HG03342 (cell line): ENCODE results near the gene CFAP52.
"Not testable (repeated sequence)": the region's sequence is repeated elsewhere in the genome, so short reads cannot be mapped to it uniquely, and the experiment has no call there.

ENCODE experiments used
- ATAC-seq: cut with Tn5 transposase; IDR thresholded peaks from one replicate; pipeline ENCODE4 v1.9.1; 2021; ENCODE audit warnings: mild to moderate bottlenecking, moderate library complexity; ENCODE audit not compliant: unreplicated experiment

CFAP52 gene

DNA sequence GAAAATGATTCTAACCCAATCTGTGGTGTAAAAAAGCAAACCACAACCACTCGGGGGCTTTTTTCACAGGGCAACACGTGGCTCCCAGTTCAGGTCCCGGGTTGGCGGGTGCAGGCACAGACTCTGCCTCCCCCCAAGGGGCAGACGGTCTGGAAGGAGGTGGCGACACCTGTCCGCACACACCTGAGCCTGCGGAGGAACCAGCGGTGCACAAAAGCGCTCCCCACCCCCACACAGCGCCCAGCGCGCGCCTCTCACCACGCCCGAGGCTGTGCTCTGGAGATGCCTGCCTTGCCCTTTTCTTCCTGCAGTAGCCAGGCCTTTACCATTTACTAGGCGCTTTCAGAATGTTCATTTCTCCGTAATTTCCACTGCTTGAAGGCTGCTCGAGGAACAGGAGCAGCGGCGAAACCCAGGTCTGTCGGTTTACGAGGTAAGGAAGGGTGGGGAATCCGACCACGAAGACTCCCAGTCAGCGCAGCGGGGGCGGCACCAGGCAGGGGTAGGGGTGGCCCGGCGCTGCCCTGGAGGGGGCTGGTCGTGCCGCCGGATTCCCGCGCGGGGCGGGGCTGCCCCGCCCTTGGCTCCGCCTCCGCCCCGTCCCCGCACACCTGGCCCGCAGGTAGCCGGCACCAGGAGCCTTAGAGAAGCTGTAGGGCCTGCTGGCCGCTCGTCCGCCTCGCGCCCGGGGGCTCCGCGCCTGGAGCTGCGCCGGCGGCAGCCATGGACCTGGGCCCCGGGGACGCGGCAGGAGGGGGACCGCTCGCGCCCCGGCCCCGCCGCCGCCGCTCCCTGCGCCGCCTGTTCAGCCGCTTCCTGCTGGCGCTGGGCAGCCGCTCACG is 68.7 kb downstream of the CFAP52 start, which contains the start of gene USP43:
Gene USP43, plus strand, starts transcription at position 608 of the 842 bp plus-strand sequence. Its CDS starts 116 bp downstream, at position 724.
- no peak for ATAC-seq

DNA sequence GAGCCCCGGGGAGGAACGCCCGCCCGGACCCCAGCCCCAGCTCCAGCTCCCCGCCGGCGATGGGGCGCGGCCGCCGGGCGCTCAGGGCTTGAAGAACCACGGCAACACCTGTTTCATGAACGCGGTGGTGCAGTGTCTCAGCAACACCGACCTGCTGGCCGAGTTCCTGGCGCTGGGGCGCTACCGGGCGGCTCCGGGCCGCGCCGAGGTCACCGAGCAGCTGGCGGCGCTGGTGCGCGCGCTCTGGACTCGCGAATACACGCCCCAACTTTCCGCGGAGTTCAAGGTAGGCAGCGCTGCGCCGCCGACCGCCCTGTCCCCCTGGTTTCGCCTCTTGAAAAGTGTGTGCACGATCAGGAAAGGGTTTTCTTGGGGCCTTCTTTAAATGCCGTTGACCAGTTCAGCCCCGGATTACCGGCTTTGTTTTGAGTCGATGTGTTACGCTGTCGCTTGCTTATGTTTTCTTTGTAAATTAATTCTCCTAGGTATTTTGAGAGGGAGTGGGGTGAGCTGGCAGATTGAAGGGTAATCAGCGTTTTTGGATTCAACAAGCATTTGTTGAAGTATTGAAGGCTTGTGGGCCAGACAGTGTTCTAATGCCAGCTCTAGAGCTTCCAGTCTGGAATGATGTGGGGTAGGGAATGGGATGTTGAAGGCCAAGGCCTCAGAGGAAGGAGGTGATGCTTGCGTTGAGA is 69.6 kb downstream of the CFAP52 start:
- ATAC-seq: no peak

DNA sequence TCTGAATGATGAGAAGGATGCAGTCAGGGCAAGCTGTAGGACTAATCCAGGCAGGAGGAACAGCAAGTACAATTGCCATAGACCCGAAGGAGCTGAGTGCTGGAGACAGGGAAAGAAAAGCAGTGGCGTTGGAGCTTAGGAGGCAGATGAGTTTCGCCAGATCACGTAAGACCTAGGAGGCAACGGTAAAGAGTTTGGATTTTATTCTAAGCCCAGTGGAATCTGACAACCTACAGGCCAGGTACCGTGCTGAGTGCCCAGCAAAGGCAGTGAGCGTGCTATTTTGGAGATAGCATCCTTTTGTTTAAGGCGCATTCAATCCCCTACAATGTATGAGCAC is 70.1 kb downstream of the CFAP52 start:
- no peak for ATAC-seq

DNA sequence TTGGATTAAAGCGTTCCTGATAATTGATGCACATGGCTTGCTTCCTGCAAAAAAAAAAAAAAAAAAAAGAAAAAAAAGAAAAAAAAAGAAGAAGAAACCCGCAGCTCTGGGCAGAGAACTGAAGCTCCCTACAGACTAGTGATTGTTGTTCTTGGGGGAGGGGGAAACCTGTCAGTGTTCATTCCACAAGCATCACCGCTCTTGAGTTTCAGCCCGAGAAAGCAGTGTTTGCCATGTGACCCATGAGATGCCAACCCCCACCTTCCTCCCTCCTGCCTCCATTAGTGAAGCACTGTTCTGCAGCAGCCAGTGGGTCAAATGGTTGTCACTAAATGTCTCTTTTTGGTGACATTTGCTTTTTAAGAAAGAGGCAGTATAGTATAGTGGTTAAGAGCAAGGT is 70.6 kb downstream of the CFAP52 start:
- ATAC-seq: no peak

DNA sequence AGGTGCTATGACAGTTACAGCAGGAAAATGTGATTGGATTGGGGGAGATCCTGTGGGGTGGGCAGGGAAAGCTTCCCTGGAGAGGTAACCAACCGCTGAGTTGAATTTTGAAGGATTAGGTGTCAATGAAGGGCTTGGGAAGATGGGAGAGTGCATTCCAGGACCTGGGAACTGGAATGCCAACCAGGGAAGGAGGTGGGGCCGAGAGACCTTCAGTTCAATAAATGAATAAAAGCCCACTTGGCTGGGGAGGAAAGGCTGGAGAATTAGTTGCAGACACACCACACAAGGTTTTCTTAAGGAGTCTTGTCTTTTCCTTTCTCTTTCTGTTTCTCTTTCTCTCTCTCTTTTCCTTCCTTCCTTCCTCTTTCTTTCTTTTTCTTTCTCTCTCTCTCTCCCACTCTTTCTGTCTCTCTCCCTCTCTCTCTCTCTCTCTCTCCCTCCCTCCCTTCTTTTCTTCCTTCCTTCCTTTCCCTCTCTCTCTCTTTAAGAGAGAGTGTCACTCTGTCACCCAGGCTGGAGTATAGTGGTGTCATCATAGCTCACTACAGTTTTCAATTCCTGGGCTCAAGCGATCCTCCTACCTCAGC is 72.2 kb downstream of the CFAP52 start:
- ATAC-seq: no peak

DNA sequence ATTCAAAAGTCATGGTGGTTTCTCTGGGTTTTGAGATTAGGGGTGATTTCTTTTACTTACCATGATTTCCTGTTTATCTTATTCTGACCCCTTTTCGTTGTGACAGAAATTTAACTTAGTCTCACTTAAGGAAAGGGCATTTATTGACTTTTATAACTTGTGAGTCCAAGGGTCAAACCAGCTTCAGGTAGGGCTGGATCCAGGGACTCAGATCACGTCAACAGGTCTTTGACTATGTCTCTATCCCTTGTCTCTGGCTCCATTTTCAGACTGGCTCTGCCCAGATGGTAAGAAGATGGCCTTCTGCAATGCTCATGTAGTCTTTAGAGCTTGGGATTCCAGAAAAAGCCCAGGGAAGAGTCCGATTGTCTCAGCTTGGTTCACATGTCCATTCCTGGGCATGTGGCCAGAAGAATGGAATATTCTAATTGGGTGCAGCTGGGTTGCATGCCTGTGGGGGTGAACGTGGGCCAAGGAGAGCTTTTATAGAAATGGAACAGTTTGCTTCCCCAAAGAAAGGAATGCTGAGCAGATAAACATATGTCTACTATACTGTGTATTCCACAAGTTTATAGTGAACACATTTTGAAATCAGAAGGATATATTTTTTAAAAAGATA is 82.3 kb downstream of the CFAP52 start:
- no peak for ATAC-seq

DNA sequence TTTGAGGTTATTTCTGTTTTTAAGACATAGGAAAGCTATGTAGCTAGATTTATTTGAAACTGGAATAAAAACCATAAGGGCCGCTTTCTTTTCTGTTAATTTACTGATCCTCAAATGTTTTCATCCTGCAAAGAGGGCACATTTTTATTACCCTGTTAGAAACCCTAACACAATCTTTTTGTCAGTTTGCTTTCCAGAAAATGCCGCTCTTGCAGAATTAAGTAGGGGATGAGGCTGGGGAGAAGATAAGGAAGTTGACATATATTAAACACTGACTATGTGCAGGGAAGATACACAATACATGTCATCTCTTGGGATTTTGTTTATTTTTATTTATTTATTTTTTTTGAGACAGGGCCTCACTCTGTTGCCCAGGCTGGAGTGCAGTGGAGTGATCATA is 84.6 kb downstream of the CFAP52 start:
- no peak for ATAC-seq

DNA sequence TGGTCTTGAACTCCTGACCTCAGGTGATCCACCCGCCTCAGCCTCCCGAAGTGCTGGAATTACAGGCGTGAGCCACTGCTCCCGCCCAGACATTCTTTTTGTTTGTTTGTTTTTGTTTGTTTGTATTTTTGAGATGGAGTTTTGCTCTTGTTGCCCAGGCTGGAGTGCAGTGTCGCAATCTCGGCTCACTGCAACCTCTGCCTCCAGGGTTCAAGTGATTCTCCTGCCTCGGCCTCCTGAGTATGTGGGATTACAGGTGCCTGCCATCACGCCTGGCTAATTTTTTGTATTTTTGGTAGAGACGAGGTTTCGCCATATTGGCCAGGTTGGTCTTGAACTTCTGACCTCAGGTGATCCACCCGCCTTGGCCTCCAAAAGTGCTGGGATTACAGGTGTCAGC is 87.1 kb downstream of the CFAP52 start:
- not testable (repeated sequence) for ATAC-seq

DNA sequence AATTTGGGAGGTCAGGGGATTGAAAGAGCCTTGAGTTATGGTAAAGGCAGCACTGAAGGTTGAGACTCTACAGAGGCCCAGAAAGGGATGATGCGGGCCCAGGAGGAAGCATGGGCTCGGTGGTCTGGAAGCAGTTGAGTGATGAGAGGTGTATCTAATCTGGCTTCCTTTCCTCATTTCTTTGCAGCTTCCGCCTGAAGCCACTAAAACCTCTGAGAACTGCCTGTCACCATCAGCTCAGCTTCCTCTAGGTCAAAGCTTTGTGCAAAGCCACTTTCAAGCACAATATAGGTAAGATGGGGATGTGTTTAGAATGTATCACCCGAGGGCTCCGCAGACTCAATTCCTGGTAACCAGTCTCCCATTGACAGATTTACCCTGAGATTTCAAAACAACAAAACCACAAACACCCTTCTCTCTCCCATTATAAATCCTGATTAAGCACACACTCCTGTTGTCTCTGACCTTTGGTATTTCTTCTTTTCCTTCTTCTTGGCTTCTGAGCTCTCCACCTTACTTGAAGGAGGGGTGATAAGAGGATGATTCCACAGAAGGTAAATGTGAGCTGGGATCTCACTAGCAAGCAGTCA is 90.1 kb downstream of the CFAP52 start:
- ATAC-seq: no peak

DNA sequence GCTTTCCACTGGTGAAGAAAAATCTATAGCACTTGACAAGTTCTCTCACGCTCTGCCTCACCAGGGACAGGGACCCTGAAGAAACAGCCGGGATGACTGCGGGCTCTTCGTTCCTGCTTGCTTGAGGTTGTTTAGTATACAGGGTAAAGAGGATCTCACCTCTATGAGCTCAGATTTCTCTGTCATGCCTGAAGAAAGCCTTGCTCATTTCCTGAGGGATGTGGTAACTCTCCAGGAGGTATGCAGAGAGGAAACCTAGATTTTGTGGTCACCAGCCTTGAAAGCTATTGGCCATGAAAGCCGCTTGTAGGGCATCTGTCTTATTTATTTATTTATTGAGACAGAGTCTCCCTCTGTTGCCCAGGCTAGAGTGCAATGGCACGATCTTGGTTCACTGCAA is 92.1 kb downstream of the CFAP52 start:
- ATAC-seq: no peak

DNA sequence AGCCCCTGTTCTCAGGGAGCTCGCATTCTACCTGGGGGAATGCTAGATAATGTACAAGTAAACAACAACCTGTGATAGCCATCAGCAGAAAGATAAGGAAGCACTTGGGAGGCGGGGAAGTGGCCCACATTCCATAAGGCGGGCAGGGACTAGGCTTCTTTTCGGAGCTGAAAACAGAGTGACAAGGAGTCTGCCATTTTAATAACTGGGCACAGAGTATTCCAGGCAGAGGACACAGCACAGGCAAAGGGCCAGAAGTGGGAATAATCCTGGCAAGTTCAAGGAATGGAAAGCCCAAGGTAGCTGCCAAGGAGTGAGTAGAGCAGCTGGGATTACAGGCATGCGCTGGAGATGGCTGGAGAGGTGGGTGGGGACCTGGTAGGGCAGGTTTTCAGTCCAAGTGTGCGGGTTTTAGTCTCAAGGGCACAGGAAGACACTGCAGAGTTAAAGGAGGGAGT is 93.1 kb downstream of the CFAP52 start:
- no peak for ATAC-seq

DNA sequence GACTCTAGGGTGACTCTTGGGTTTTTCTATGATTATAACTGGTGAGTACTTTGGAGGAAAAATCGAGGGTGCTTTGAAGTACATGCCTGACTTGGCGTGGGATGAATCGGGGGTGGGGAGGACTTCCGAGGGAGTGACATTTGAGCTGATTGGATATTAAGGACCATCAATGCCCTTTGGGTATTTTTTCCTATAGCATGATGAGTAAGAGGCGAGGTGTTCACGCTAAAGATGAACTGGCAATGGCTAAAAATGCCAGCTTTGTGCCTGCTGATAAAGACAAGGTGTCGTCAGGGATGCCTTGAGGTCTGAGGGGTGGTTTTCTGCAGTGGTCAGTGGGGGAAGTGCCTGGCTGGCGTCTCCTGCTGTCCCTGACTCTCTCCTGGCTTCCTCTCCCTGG is 94.2 kb downstream of the CFAP52 start:
- ATAC-seq: no peak

DNA sequence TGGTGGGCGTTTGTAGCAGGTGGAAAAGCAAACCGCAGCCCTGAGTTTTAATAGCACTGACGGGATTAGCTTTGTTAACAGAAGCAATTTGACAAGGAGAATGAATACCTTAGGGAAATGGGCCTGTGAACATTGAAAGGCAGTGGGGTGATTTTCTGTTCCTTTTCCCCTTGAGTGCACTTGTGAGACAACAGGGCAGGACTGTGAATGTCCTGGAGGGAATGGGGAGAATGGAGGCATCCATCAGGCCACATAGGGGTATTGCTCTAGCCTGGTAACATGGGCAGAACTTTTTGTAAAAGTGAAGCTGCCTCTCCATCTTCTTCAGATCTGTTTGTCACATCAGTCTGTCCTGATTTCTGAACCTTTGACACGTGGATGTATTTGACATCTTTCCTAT is 95.1 kb downstream of the CFAP52 start:
- no peak for ATAC-seq

DNA sequence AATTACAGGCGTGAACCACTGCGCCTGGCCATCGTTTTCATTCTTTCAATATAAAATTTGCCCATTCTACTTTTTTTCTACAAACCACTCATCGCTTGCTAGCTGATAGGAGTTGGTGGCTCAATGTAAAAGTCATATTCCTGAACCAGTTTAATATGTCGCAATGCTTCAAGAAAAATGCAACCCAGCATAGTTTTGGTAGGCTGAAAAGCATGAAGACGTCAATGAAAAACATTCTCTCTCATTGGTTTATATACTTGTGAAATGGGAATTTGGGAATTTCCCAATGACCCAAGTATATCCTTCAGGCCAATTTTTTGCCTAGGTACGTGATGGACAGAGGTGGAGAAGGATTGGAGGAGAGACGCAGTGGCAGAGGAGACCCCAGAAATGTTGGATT is 95.8 kb downstream of the CFAP52 start:
- ATAC-seq: no peak

DNA sequence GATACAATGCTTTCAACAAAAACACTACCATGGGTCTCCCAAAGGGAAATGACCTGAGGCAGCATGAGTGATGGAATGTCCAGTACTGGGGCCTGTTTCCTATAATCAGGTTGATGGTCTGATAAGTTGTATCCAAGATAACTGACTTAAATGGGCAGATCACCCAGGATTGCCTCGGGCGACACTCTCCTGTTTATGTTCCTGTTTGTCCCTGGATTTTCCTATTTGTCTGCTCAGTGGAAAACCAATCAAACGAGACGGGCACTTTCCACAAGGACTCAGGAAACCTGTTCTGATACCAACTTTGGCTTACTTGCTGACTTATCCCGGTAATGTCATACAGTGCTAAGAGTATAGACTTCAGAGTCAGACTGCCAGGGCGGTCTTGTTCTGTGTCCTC is 96.2 kb downstream of the CFAP52 start:
- ATAC-seq: no peak

DNA sequence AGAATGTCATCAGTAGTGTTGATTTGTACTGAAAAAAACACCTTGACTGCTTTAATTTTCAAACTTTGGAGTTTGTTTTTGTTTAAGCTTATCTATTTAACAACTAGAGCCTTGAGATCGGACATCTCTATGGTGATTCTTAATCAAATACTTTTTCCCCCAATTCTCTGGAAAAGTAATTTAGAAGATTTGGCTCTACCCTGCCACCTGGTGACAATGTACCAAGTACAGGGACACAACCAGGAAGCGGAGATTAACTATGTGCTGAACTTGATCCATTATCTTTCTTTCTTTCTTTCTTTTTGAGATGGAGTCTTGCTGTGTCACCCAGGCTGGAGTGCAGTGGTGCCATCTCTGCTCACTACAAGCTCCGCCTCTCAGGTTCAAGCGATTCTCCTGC is 99.6 kb downstream of the CFAP52 start:
- ATAC-seq: no peak

DNA sequence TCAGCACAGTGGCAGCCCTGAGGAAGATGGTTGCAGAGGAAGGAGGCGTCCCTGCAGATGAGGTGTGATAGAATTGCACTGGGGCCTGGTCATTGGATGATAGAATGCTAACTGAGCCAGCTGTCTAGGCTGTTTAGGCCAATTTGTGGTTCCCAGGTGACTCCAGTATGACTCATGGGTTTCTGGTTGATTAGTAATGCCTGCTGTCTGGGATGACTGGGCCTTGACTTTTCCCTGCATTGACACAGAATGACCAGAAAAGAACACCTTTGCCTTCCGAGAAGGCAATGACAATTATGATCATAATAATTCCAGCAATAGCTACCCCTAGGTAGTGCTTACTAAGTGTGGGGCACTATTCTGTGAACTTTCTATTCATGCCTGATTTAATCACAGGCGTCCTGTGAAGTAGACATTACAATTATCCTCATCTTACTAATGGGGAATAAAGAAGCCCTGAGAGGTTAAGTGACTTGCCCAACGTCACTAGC is 100.4 kb downstream of the CFAP52 start:
- no peak for ATAC-seq

DNA sequence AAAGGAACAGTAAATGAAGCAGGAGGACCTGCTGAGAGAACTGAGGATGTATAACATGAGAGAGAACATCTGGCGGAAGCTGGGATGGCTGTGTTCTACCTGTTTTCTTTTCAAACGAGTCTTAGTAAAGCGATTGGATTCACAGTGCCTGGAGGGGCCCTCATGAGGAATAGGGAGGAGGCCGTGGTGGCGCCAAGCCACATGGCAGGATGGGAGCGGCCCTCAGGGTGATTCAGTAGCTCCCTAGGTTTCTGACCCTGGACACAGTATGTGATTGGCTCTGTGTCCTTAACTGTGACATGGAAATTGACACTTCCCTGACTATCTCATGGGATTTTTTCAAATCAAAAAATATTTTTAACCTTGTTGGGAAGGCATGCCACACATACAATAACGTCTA is 101.0 kb downstream of the CFAP52 start:
- ATAC-seq: no peak

DNA sequence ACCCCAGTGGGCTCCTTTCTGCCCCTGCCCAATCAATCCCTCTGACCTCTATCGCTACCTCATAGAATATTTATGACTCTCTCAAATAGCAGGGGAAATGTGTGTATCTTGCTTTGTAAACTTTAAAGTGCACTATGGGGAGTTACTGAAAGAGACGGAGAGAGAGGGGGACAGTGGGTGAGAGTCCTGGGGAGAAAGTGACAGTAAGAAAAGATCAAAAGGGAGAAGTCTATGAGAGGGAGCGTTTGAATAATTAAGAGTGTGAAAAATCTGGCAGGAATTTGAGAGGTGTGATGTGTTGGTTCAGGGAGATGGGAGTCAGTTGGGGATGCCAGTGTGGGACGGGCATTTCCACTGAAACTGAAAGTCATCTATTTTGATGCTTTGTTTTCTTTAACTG is 101.5 kb downstream of the CFAP52 start:
- no peak for ATAC-seq

DNA sequence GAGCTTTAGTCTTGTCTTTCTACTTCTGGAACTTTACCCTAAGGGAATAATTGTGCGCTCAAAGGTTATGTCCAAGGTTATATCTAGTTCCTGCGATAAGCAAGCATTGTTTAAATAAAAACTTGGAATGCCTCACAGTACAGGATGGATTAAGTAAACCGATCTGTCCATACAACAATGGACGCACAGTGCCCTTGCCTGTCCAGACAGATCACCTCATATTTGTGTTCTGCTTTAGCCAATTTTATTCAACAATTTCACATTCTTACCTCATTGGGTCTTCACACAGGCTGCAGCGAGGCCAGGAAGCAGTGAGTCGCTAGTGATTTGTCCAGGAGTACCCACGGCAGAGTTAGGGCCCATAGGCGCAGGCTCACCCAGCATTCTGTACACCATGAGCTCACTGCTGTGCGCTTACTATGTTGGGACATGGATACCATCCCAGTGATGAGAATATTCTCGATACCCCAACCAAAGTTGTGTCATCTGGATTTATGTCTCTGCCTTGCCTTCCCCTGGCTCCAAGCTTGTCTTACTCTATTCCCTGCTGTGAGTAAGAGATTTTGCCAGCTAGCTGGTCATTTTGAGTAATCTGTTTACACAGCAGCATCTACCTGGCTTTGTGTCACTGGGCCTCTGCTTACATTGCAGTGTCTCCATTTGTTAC is 108.6 kb downstream of the CFAP52 start:
- ATAC-seq: no peak
